Measurements from ENCODE around the gene BPIFB4. TPM values are rescaled to one million over a fixed set of nuclear protein-coding genes. Genes with fewer than 3 reads are reported as not detected.
"Not testable (repeated sequence)": the region's sequence is repeated elsewhere in the genome, so short reads cannot be mapped to it uniquely, and the experiment has no call there.

BPIFB4 gene
- total RNA-seq, 1 donor from 2014 or later, result not detected

- no peak overlapping the region for H3K27ac Mint-ChIP-seq (ENCODE audit: unreplicated experiment)
- peaks cover 36% of the 10 kb centered on the region for H3K27me3 Mint-ChIP-seq (ENCODE audit: low read depth)
- no peak for TF ChIP-seq CTCF (IDR thresholded peaks at IDR 0.05)
- no peaks in the 10 kb centered on the region for H3K4me1 Mint-ChIP-seq (ENCODE audit: low read depth)
- DNase-seq (ENCODE audit: low spot score), result no peak
- H3K4me3 Mint-ChIP-seq (ENCODE audit: unreplicated experiment), result no peak overlapping the region
- no peaks in the 10 kb centered on the region for H3K36me3 Mint-ChIP-seq (ENCODE audit: low read depth)
- H3K9me3 Mint-ChIP-seq (ENCODE audit: low read depth), result no peaks in the 10 kb centered on the region
Observed at GRCh38 chr20:33093074-33093473, 13.6 kb downstream of the BPIFB4 start.

GRCh38 chr20:33093582-33093981 is 14.1 kb downstream of the BPIFB4 start:
- no peak overlapping the region for H3K27ac Mint-ChIP-seq (ENCODE audit: unreplicated experiment)
- H3K36me3 Mint-ChIP-seq (ENCODE audit: low read depth), result no peaks in the 10 kb centered on the region
- no peaks in the 10 kb centered on the region for H3K4me1 Mint-ChIP-seq (ENCODE audit: low read depth)
- no peak for DNase-seq (ENCODE audit: low spot score)
- H3K27me3 Mint-ChIP-seq (ENCODE audit: low read depth), result peaks cover 34% of the 10 kb centered on the region
- H3K4me3 Mint-ChIP-seq (ENCODE audit: unreplicated experiment), result no peak overlapping the region
- H3K9me3 Mint-ChIP-seq (ENCODE audit: low read depth), result no peaks in the 10 kb centered on the region
- TF ChIP-seq CTCF (IDR thresholded peaks at IDR 0.05), result no peak

- Mint-ChIP-seq H3K4me3 (ENCODE audit: unreplicated experiment) (no peak overlapping the region), H3K4me1 (ENCODE audit: low read depth) (no peaks in the 10 kb centered on the region), H3K36me3 (ENCODE audit: low read depth) (peaks cover 2% of the 10 kb centered on the region), H3K9me3 (ENCODE audit: low read depth) (no peaks in the 10 kb centered on the region), H3K27me3 (ENCODE audit: low read depth) (peaks cover 48% of the 10 kb centered on the region), H3K27ac (ENCODE audit: unreplicated experiment) (no peak overlapping the region)
- no peak for TF ChIP-seq CTCF (IDR thresholded peaks at IDR 0.05)
- no peak for DNase-seq (ENCODE audit: low spot score)
Observed at GRCh38 chr20:33095249-33095648, 15.8 kb downstream of the BPIFB4 start.

GRCh38 chr20:33095902-33096584 is 16.6 kb downstream of the BPIFB4 start:
- not testable (repeated sequence) for H3K4me1 Mint-ChIP-seq (ENCODE audit: low read depth); H3K9me3 Mint-ChIP-seq (ENCODE audit: low read depth); H3K4me3 Mint-ChIP-seq (ENCODE audit: unreplicated experiment); H3K27ac Mint-ChIP-seq (ENCODE audit: unreplicated experiment); H3K36me3 Mint-ChIP-seq (ENCODE audit: low read depth); DNase-seq (ENCODE audit: low spot score)
- peak; percentile 89 for TF ChIP-seq CTCF (IDR thresholded peaks at IDR 0.05)
- H3K27me3 Mint-ChIP-seq (ENCODE audit: low read depth), result peaks cover 50% of the 10 kb centered on the region

GRCh38 chr20:33097001-33097400 is 17.6 kb downstream of the BPIFB4 start:
- DNase-seq (ENCODE audit: low spot score), result no peak
- peaks cover 2% of the 10 kb centered on the region for H3K36me3 Mint-ChIP-seq (ENCODE audit: low read depth)
- H3K27me3 Mint-ChIP-seq (ENCODE audit: low read depth), result peaks cover 46% of the 10 kb centered on the region
- no peak for TF ChIP-seq CTCF (IDR thresholded peaks at IDR 0.05)
- H3K4me1 Mint-ChIP-seq (ENCODE audit: low read depth), result no peaks in the 10 kb centered on the region
- H3K9me3 Mint-ChIP-seq (ENCODE audit: low read depth), result no peaks in the 10 kb centered on the region
- H3K27ac Mint-ChIP-seq (ENCODE audit: unreplicated experiment), result no peak overlapping the region
- no peak overlapping the region for H3K4me3 Mint-ChIP-seq (ENCODE audit: unreplicated experiment)

Data from chondrocyte (in vitro differentiated cells).